Measurements from ENCODE around the gene FNBP1L. TPM values are rescaled to one million over a fixed set of nuclear protein-coding genes. Genes with fewer than 3 reads are reported as not detected.

FNBP1L gene
- total and polyA plus RNA-seq, 2 of the 8 experiments (the other 6 are each of a cell fraction or from before 2014, with no cell fraction given): 48.9 to 95.9 TPM

DNA sequence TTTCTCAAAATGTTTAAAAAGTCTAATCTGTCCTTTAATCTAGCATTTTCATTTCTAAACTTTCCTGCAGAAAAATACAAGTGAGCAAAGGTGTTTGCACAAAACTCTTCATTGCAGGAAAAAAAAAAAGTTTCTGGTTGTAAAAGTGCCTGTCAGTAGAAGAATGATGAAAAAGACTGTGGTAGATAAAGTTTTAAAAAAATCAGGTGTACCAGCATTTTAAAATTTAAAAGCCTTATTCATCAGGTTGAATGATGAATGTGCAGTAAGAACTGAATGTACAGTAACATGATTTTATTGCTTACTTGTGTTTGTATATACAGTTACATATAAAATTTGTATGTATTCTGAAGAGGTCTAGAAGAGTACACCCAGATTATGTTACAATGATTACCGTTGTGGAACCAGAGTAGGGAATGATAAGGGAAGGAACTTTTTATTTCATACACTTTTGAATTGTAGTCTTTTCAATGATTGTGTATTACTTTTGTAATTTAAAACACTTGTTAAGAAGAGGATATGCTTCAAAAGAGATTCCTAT lies 54.0 kb downstream of the FNBP1L start:
- Histone ChIP-seq H3K14ac (ENCODE audit: insufficient read length) (no peak overlapping the region), H3K9me3 (ENCODE audit: insufficient read depth in 2 of 2, low read depth in 1 of 2, low read length in 1 of 2) (no peaks in the 10 kb centered on the region), H2BK15ac (ENCODE audit: low read length) (no peak overlapping the region), H2AFZ (ENCODE audit: low read length) (no peak overlapping the region), H2AK5ac (ENCODE audit: low read depth, low read length) (no peak overlapping the region), H4K5ac (ENCODE audit: insufficient read length, low read depth, low read length) (no peak overlapping the region), H3K23ac (ENCODE audit: insufficient read length) (no peak overlapping the region), H4K91ac (replicated peaks; ENCODE audit: insufficient read length, low read length) (no peak overlapping the region), H2BK20ac (ENCODE audit: low read length) (no peak overlapping the region), H3K4ac (replicated peaks; ENCODE audit: insufficient read length, low read depth, low read length) (no peak overlapping the region), H4K20me1 (replicated peaks in 1 of 2; ENCODE audit: control insufficient read depth in 1 of 2, insufficient read depth in 2 of 2, low read length in 2 of 2) (peaks cover 2% of the 10 kb centered on the region in 2 experiments), H2BK12ac (ENCODE audit: low read depth, low read length) (no peak overlapping the region), H4K8ac (ENCODE audit: extremely low read depth, insufficient read depth, low read length) (no peak overlapping the region), H3K79me2 (ENCODE audit: control insufficient read depth in 1 of 2, insufficient read depth in 2 of 2, low read length in 2 of 2) (peaks cover 0 to 98% of the 10 kb centered on the region in 2 experiments; a peak in 3 of 4 replicates), H3K4me3 (ENCODE audit: extremely low read depth in 1 of 4, insufficient read depth in 2 of 4, low read depth in 3 of 4, low read length in 4 of 4) (no peak overlapping the region), H3K18ac (ENCODE audit: extremely low read depth, low read length) (no peak overlapping the region), H3K36me3 (ENCODE audit: control insufficient read depth in 2 of 4, insufficient read depth in 4 of 4, low read length in 3 of 4) (peaks cover 0 to 10% (median 0%) of the 10 kb centered on the region in 4 experiments; a peak in 1 of 8 replicates), H3K4me2 (ENCODE audit: insufficient read depth in 1 of 2, low read depth in 2 of 2, low read length in 2 of 2) (no peak overlapping the region), H3K4me1 (replicated peaks in 1 of 4; ENCODE audit: control insufficient read depth in 3 of 4, insufficient read depth in 4 of 4, low read length in 3 of 4) (no peaks in the 10 kb centered on the region; a peak in 1 of 7 replicates), H3K27ac (ENCODE audit: low read depth, low read length) (no peak overlapping the region), H3K79me1 (ENCODE audit: low read depth, low read length) (peaks cover 3% of the 10 kb centered on the region; the same call in 1 of the 2 replicates), H3K27me3 (replicated peaks in 1 of 4; ENCODE audit: control insufficient read depth in 3 of 4, extremely low read depth in 1 of 4, insufficient read depth in 3 of 4, low read length in 3 of 4) (no peaks in the 10 kb centered on the region), H3K23me2 (ENCODE audit: low read depth, low read length) (no peaks in the 10 kb centered on the region), H3K9ac (replicated peaks in 1 of 4; ENCODE audit: extremely low read depth in 1 of 4, low read depth in 3 of 4, low read length in 3 of 4) (no peak overlapping the region), H2BK120ac (replicated peaks; ENCODE audit: low read depth, low read length) (no peak overlapping the region), H3K56ac (replicated peaks; ENCODE audit: insufficient read length, low read depth, low read length) (no peak overlapping the region), H2BK5ac (ENCODE audit: low read depth, low read length) (no peak overlapping the region)
- TF ChIP-seq CREB1 (IDR thresholded peaks at IDR 0.05) (no peak), CHD1 (IDR thresholded peaks at IDR 0.05; ENCODE audit: low read depth, low read length) (no peak), GABPA (IDR thresholded peaks at IDR 0.05; ENCODE audit: borderline replicate concordance, insufficient read depth, low read length) (no peak)
- TF ChIP-seq, protein P1, sequence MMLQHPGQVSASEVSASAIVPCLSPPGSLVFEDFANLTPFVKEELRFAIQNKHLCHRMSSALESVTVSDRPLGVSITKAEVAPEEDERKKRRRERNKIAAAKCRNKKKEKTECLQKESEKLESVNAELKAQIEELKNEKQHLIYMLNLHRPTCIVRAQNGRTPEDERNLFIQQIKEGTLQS (IDR thresholded peaks at IDR 0.05; ENCODE audit: insufficient read depth, low read depth, low read length): no peak
- DNase-seq (ENCODE audit: low read depth in 1 of 2, low spot score in 2 of 2) (no peak), FAIRE-seq (no peak)
- POLR2A ChIA-PET (ENCODE audit: partially characterized antibody): no interaction called here
- 88% methylated on average over 1 of the region's 1 CpG; no CpG with 5 or more reads in 1 of the 2 experiments for WGBS, 2 experiments (ENCODE audit: extremely low coverage in 1 of 2, insufficient coverage in 1 of 2, insufficient read length in 1 of 2, insufficient replicate concordance in 2 of 2, low coverage in 1 of 2, low lambda C conversion rate in 2 of 2, missing lambda C conversion rate in 1 of 2)
- CTCF ChIA-PET (ENCODE audit: partially characterized antibody): no interaction called here

Measured in H1 (cell line).